H9 (cell line): ENCODE results near the gene MYL9. TPM values are rescaled to one million over a fixed set of nuclear protein-coding genes. Genes with fewer than 3 reads are reported as not detected.

Experiments used
- DNase-seq: peaks from one replicate; pipeline ENCODE4 v3.0.0-alpha.2; 2017
- H2AFZ ChIP-seq: one replicate; pipeline ENCODE4 v1.6.1; 2013; ENCODE audit warnings: mild to moderate bottlenecking, low read length, control low read depth, moderate library complexity
- H2AK5ac ChIP-seq: 2 replicates; pipeline ENCODE4 v1.6.1; 2013; ENCODE audit warnings: low read length, control low read depth, mixed read lengths; ENCODE audit not compliant: insufficient read length
- H2BK120ac ChIP-seq: one replicate; pipeline ENCODE4 v1.6.1; 2013; ENCODE audit warnings: low read depth, mild to moderate bottlenecking, low read length, control low read depth, inconsistent platforms; ENCODE audit not compliant: poor library complexity, severe bottlenecking
- H2BK12ac ChIP-seq: 2 replicates; pipeline ENCODE4 v1.6.1; 2013; ENCODE audit warnings: low read length, control low read depth, mixed read lengths, low read depth; ENCODE audit not compliant: insufficient read length
- H2BK15ac ChIP-seq: 2 replicates; pipeline ENCODE4 v1.6.1; 2013; ENCODE audit warnings: low read depth, low read length, control low read depth
- H2BK20ac ChIP-seq: one replicate; pipeline ENCODE4 v1.6.1; 2013; ENCODE audit warnings: low read depth, mild to moderate bottlenecking, low read length, control low read depth, inconsistent platforms; ENCODE audit not compliant: poor library complexity, severe bottlenecking
- H2BK5ac ChIP-seq: 2 replicates; pipeline ENCODE4 v1.6.1; 2013; ENCODE audit warnings: low read length, control low read depth, mixed read lengths; ENCODE audit not compliant: insufficient read length
- H3K14ac ChIP-seq: 2 replicates; pipeline ENCODE4 v1.6.1; 2013; ENCODE audit warnings: low read length, control low read depth; ENCODE audit not compliant: insufficient read depth
- H3K18ac ChIP-seq: 2 replicates; pipeline ENCODE4 v1.6.1; 2013; ENCODE audit warnings: low read depth, mild to moderate bottlenecking, mixed read lengths, low read length, control low read depth; ENCODE audit not compliant: insufficient read length
- H3K23ac ChIP-seq: 2 replicates; pipeline ENCODE4 v1.6.1; 2013; ENCODE audit warnings: low read length, control low read depth, mixed read lengths, low read depth; ENCODE audit not compliant: insufficient read length
- H3K23me2 ChIP-seq: 2 replicates; pipeline ENCODE4 v1.6.1; 2013; ENCODE audit warnings: low read depth, mild to moderate bottlenecking, mixed read lengths, low read length, control low read depth; ENCODE audit not compliant: insufficient read length, poor library complexity, severe bottlenecking
- H3K27ac ChIP-seq: 2 replicates; pipeline ENCODE4 v1.5.1; 2013; ENCODE audit warnings: low read length, control low read depth, mixed read lengths, low read depth; ENCODE audit not compliant: insufficient read length
- H3K27me3 ChIP-seq: 2 replicates; pipeline ENCODE4 v1.6.1; 2013; ENCODE audit warnings: low read length, control low read depth, inconsistent platforms; ENCODE audit not compliant: insufficient read depth
- H3K4ac ChIP-seq: 2 replicates; pipeline ENCODE4 v1.6.1; 2013; ENCODE audit warnings: low read depth, mild to moderate bottlenecking, control low read depth, inconsistent platforms, low read length, moderate library complexity
- H3K4me1 ChIP-seq: 2 replicates; pipeline ENCODE4 v1.6.1; 2013; ENCODE audit warnings: low read length, control low read depth, inconsistent platforms; ENCODE audit not compliant: insufficient read depth
- H3K4me2 ChIP-seq: 2 replicates; pipeline ENCODE4 v1.6.1; 2013; ENCODE audit warnings: low read length, control low read depth, mixed read lengths; ENCODE audit not compliant: insufficient read length, insufficient read depth
- H3K56ac ChIP-seq: 2 replicates; pipeline ENCODE4 v1.6.1; 2013; ENCODE audit warnings: low read depth, mild to moderate bottlenecking, mixed read lengths, low read length, control low read depth; ENCODE audit not compliant: insufficient read length
- H3K79me1 ChIP-seq: 2 replicates; pipeline ENCODE4 v1.6.1; 2013; ENCODE audit warnings: low read depth, mild to moderate bottlenecking, moderate library complexity, low read length, control low read depth, inconsistent platforms; ENCODE audit not compliant: insufficient read depth, poor library complexity, severe bottlenecking
- H3K79me2 ChIP-seq: 2 replicates; pipeline ENCODE4 v1.6.1; 2013; ENCODE audit warnings: low read length, control low read depth, inconsistent platforms; ENCODE audit not compliant: insufficient read depth
- H3K9ac ChIP-seq: 2 replicates; pipeline ENCODE4 v1.6.1; 2013; ENCODE audit warnings: low read length, control low read depth, mixed read lengths; ENCODE audit not compliant: insufficient read length; ENCODE audit errors: extremely low read depth
- H3K9me3 ChIP-seq: one replicate; pipeline ENCODE4 v1.6.1; 2013; ENCODE audit warnings: low read depth, low read length, inconsistent platforms; ENCODE audit not compliant: control insufficient read depth
- H3T11ph ChIP-seq: one replicate; pipeline ENCODE4 v1.6.1; 2013; ENCODE audit warnings: mild to moderate bottlenecking, low read length, control low read depth, inconsistent platforms
- H4K20me1 ChIP-seq: one replicate; pipeline ENCODE4 v1.6.1; 2013; ENCODE audit not compliant: control insufficient read depth, insufficient read length, insufficient read depth
- H4K5ac ChIP-seq: 2 replicates; pipeline ENCODE4 v1.6.1; 2013; ENCODE audit warnings: low read depth, mild to moderate bottlenecking, mixed read lengths, low read length, control low read depth; ENCODE audit not compliant: insufficient read length
- H4K8ac ChIP-seq: replicated peaks from 2 replicates; pipeline ENCODE4 v1.6.1; 2013; ENCODE audit warnings: low read length, control low read depth, mixed read lengths, low read depth; ENCODE audit not compliant: insufficient read length
- H4K91ac ChIP-seq: 2 replicates; pipeline ENCODE4 v1.6.1; 2013; ENCODE audit warnings: low read depth, mild to moderate bottlenecking, moderate library complexity, mixed read lengths, low read length, control low read depth; ENCODE audit not compliant: insufficient read length
- H3K27ac Mint-ChIP-seq, 3 experiments: 2 replicates in 2 of 3; 3 replicates in 1 of 3; pipeline ENCODE4 v1.8.0; 2020 to 2021; ENCODE audit warnings: mixed read lengths in 3 of 3, mild to moderate bottlenecking in 1 of 3, moderate library complexity in 1 of 3
- H3K27me3 Mint-ChIP-seq: 2 replicates; pipeline ENCODE4 v1.8.0; 2021; ENCODE audit warnings: low read depth, mild to moderate bottlenecking, moderate library complexity, mixed read lengths
- H3K36me3 Mint-ChIP-seq, 3 experiments: 2 replicates in 2 of 3; 3 replicates in 1 of 3; pipeline ENCODE4 v1.8.0; 2020 to 2021; ENCODE audit warnings: low read depth in 3 of 3, mixed read lengths in 3 of 3; ENCODE audit not compliant: insufficient read depth in 1 of 3
- H3K4me1 Mint-ChIP-seq, 2 experiments: 2 replicates each; pipeline ENCODE4 v1.8.0; 2020; ENCODE audit warnings: mixed read lengths in 2 of 2
- H3K4me3 Mint-ChIP-seq, 2 experiments: 2 replicates in 1 of 2; 3 replicates in 1 of 2; pipeline ENCODE4 v1.8.0; 2020 to 2021; ENCODE audit warnings: mild to moderate bottlenecking in 2 of 2, mixed read lengths in 2 of 2, moderate library complexity in 1 of 2
- H3K9me3 Mint-ChIP-seq, 2 experiments: 2 replicates in 1 of 2; 3 replicates in 1 of 2; pipeline ENCODE4 v1.8.0; 2020; ENCODE audit warnings: mild to moderate bottlenecking in 2 of 2, mixed read lengths in 2 of 2, moderate library complexity in 1 of 2
- WGBS: extraction: QIAGEN DNeasy Blood & Tissue Kit; methylation state at CpG from one replicate; pipeline ENCODE4 v1.1.7; 2013; ENCODE audit warnings: missing lambda C conversion rate, low lambda C conversion rate, mixed read lengths; ENCODE audit not compliant: insufficient read length; ENCODE audit errors: extremely low coverage; 5-methylcytosine and 5-hydroxymethylcytosine counted together
- total RNA-seq: library from RNA; stranded (reverse); gene quantifications from 2 replicates; pipeline ENCODE4 v1.2.1, GENCODE V29; 2021
- TF ChIP-seq, protein P1 (sequence below): fragments of 200-600 bp; sonication (generic); conservative IDR thresholded peaks from 3 replicates; pipeline ENCODE4 v1.8.0; 2021; ENCODE audit warnings: antibody characterized with exemption, mild to moderate bottlenecking

The MYL9 gene
- total RNA-seq, 1 experiment from 2014 or later, result 218 TPM

DNA sequence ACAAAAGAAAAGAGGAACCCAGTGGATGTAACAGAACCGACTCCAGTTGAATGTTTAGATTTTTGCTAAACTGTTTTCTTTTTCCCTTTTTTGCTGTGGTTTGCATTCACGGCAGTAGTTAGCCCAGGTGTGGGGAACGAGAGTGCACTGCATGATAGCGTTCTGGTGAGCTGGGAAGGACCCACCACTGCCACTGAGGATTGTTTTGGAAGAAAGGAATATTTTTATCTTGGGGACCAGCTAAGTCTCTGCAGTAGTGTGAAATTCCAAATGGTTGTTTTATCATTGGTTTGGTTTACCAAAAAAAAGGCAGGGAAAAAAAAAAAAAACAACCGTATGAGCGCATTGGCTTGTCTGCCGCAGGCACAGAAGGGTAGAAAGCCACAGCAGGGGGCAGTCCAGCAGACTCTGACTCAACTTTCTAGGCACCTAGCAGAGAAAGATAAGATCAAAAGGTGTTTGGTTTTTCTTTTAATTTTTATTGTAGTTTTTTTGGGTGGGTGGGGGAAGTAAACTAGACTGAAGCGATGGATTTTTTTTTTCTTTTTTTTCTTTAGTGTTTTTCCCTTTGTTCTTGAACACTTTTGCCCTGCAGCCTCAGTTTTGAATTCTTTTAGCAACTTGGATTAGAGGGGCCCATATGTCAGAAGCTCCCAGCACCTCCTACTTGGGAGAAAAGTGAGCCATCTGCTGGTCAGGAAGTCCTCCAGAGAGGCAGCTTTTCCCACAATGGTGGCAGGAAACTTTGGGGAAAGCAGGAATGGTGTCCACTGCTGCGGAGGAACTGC lies 50.7 kb downstream of the MYL9 start:
- no peak overlapping the region for H3K27ac ChIP-seq
- H2BK120ac ChIP-seq, result no peak overlapping the region
- H3K18ac ChIP-seq, result no peak overlapping the region
- H2BK12ac ChIP-seq, result no peak overlapping the region
- TF ChIP-seq, protein P1, sequence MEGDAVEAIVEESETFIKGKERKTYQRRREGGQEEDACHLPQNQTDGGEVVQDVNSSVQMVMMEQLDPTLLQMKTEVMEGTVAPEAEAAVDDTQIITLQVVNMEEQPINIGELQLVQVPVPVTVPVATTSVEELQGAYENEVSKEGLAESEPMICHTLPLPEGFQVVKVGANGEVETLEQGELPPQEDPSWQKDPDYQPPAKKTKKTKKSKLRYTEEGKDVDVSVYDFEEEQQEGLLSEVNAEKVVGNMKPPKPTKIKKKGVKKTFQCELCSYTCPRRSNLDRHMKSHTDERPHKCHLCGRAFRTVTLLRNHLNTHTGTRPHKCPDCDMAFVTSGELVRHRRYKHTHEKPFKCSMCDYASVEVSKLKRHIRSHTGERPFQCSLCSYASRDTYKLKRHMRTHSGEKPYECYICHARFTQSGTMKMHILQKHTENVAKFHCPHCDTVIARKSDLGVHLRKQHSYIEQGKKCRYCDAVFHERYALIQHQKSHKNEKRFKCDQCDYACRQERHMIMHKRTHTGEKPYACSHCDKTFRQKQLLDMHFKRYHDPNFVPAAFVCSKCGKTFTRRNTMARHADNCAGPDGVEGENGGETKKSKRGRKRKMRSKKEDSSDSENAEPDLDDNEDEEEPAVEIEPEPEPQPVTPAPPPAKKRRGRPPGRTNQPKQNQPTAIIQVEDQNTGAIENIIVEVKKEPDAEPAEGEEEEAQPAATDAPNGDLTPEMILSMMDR, result peak; percentile 65
- no peak overlapping the region for H3K4me3 Mint-ChIP-seq
- peaks cover 43 to 52% (median 46%) of the 10 kb centered on the region in 3 experiments for H3K36me3 Mint-ChIP-seq
- H3K79me2 ChIP-seq, result no peaks in the 10 kb centered on the region
- H4K5ac ChIP-seq, result no peak overlapping the region
- H3K4me2 ChIP-seq, result no peak overlapping the region
- H3K9me3 ChIP-seq, result no peaks in the 10 kb centered on the region
- H4K8ac ChIP-seq, result no peak overlapping the region
- no peaks in the 10 kb centered on the region for H3K27me3 Mint-ChIP-seq
- WGBS, result no CpG with 5 or more reads among the region's 9 CpGs
- no peak overlapping the region for H2AFZ ChIP-seq
- no peaks in the 10 kb centered on the region for H3K23me2 ChIP-seq
- H3K14ac ChIP-seq, result no peak overlapping the region
- peak; percentile 54 for DNase-seq
- H3K56ac ChIP-seq, result no peak overlapping the region
- H4K20me1 ChIP-seq, result no peaks in the 10 kb centered on the region
- H3K4me1 Mint-ChIP-seq, result peaks cover 25 to 37% of the 10 kb centered on the region in 2 experiments
- peak overlapping the region in 2 of 3 experiments; percentile 91 to 93; a peak in 4 of 7 replicates for H3K27ac Mint-ChIP-seq
- H3K79me1 ChIP-seq, result no peaks in the 10 kb centered on the region
- H2BK20ac ChIP-seq, result no peak overlapping the region
- H3K4ac ChIP-seq, result no peak overlapping the region
- no peak overlapping the region for H3T11ph ChIP-seq
- no peak overlapping the region for H2BK15ac ChIP-seq
- H3K9me3 Mint-ChIP-seq, result no peaks in the 10 kb centered on the region; a peak in 1 of 5 replicates
- no peak overlapping the region for H4K91ac ChIP-seq
- no peak overlapping the region for H3K23ac ChIP-seq
- no peak overlapping the region for H3K9ac ChIP-seq
- H2AK5ac ChIP-seq, result no peak overlapping the region
- H3K4me1 ChIP-seq, result peaks cover 4% of the 10 kb centered on the region; the same call in 1 of the 2 replicates
- H2BK5ac ChIP-seq, result no peak overlapping the region
- no peaks in the 10 kb centered on the region for H3K27me3 ChIP-seq
